Neural cell (in vitro differentiated cells): ENCODE results near the gene EVPLL.
"Not testable (repeated sequence)": the region's sequence is repeated elsewhere in the genome, so short reads cannot be mapped to it uniquely, and the experiment has no call there.

Experiments
- CTCF ChIP-seq: fragments of 450-650 bp; IDR thresholded peaks from 2 replicates; pipeline ENCODE4 v1.5.1; 2014; ENCODE audit warnings: antibody characterized with exemption, mild to moderate bottlenecking, moderate library complexity; ENCODE audit not compliant: poor library complexity, severe bottlenecking
- EP300 ChIP-seq: fragments of 450-650 bp; conservative IDR thresholded peaks from 2 replicates; pipeline ENCODE4 v1.6.1; 2014; ENCODE audit warnings: antibody characterized with exemption, mild to moderate bottlenecking, moderate library complexity; ENCODE audit not compliant: poor library complexity, severe bottlenecking
- EZH2 ChIP-seq: fragments of 200-600, 300-800 bp; shearing (Covaris generic), sonication (generic); IDR thresholded peaks from 2 replicates; pipeline ENCODE4 v1.6.1; 2014; ENCODE audit warnings: antibody characterized with exemption, low read length, borderline replicate concordance, mild to moderate bottlenecking; ENCODE audit not compliant: insufficient read depth, poor library complexity, severe bottlenecking
- POLR2AphosphoS5 ChIP-seq: IDR thresholded peaks from 2 replicates; pipeline ENCODE4 v1.6.1; 2012
- SMC3 ChIP-seq: fragments of 450-650 bp; conservative IDR thresholded peaks from 2 replicates; pipeline ENCODE4 v1.6.1; 2014; ENCODE audit warnings: antibody characterized with exemption, mild to moderate bottlenecking, moderate library complexity; ENCODE audit not compliant: poor library complexity

- not testable (repeated sequence) for TF ChIP-seq EZH2, CTCF, POLR2AphosphoS5, SMC3, EP300
These were observed 26.0 kb downstream of the EVPLL start for GRCh38 chr17:18403604-18404003.
